CD4-positive, alpha-beta T cell treated with Interleukin-12 subunit alpha and Interleukin-12 subunit beta, for 1 hour (primary cell): Measurements from ENCODE around the gene KLHL17.
"Not testable (repeated sequence)": the region's sequence is repeated elsewhere in the genome, so short reads cannot be mapped to it uniquely, and the experiment has no call there.

Experiments used
- DNase-seq: peaks from one replicate; pipeline ENCODE4 v3.0.0-alpha.2; 2020

KLHL17 gene

GRCh38 chr1:982765-983436 lies 22.5 kb downstream of the KLHL17 start:
- DNase-seq: no peak

- DNase-seq: peak; percentile 64
Measured at GRCh38 chr1:983798-984475, 23.6 kb downstream of the KLHL17 start.

GRCh38 chr1:984476-984814 lies 24.1 kb downstream of the KLHL17 start:
- no peak for DNase-seq

DNA sequence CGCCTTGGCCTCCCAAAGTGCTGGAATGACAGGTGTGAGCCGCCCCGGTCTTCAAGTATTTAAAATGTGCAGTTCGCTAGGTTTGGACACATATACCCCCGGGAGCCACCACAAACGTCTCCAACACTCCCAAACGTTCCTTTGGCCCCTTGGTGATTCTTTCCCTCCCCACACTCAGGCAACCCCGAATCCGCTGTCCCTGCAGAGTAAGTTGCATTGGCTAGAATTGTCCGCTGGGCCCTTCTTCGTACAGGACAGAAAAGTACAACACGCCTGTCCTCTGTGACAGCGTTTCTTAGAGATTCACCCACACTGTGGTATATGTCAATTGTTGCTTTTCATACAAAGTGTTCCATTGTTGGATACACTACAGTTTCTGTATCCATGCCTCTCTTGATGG lies 24.7 kb downstream of the KLHL17 start:
- no peak for DNase-seq

DNA sequence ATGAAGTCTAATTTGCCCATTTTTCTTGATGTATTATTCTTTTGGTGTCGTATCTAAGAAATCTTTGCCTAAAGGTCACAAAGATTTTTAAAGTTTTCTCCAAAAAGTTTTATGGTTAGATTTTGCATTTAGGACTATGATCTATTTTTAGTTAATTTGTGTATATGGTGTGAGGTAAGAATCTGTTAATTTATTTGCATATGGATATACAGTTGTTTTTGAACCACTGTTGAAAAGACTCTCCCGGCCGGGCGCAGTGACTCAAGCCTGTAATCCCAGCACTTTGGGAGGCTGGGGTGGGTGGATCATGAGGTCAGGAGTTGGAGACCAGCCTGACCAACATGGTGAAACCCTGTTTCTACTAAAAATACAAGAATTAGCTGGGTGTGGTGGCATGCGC lies 27.7 kb downstream of the KLHL17 start:
- DNase-seq: not testable (repeated sequence)

DNA sequence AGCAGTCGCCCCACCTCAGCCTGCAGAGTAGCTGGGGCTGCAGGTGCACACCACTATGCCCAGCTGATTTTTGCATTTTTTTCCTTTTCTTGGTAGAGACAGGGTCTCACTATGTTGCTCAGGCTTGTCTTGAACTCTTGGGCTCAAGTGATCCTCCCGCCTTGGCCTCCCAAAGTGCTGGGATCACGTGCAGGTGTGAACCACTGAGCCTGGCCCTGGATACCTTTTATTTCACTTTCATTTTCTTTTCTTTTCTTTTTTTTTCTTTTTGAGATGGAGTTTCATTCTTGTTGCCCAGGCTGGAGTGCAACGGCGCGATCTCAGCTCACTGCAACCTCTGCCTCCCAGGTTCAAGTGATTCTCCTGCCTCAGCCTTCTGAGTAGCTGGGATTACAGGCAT lies 30.9 kb downstream of the KLHL17 start:
- not testable (repeated sequence) for DNase-seq

GRCh38 chr1:991895-992294 lies 31.5 kb downstream of the KLHL17 start:
- DNase-seq: no peak

DNA sequence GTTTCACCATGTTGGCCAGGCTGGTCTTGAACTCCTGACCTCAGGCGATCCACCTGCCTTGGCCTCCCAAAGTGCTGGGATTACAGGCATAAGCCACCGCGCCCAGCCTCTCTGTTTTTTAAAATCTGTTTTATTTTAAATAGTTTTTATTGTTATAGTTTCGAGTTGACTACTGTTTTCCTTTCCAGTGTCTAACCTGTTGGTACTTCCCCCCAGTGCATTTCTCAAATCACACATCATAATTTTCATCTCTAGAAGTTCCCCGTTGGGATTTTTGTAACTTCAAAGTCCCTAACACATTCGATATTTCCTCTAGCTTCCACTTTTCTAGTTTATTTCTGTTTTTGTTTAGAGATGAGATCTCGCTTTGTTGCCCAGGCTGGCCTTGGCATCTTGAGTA lies 32.0 kb downstream of the KLHL17 start:
- no peak for DNase-seq

GRCh38 chr1:993379-993995 lies 33.1 kb downstream of the KLHL17 start:
- DNase-seq: no peak

GRCh38 chr1:994546-994945 lies 34.2 kb downstream of the KLHL17 start:
- not testable (repeated sequence) for DNase-seq

DNA sequence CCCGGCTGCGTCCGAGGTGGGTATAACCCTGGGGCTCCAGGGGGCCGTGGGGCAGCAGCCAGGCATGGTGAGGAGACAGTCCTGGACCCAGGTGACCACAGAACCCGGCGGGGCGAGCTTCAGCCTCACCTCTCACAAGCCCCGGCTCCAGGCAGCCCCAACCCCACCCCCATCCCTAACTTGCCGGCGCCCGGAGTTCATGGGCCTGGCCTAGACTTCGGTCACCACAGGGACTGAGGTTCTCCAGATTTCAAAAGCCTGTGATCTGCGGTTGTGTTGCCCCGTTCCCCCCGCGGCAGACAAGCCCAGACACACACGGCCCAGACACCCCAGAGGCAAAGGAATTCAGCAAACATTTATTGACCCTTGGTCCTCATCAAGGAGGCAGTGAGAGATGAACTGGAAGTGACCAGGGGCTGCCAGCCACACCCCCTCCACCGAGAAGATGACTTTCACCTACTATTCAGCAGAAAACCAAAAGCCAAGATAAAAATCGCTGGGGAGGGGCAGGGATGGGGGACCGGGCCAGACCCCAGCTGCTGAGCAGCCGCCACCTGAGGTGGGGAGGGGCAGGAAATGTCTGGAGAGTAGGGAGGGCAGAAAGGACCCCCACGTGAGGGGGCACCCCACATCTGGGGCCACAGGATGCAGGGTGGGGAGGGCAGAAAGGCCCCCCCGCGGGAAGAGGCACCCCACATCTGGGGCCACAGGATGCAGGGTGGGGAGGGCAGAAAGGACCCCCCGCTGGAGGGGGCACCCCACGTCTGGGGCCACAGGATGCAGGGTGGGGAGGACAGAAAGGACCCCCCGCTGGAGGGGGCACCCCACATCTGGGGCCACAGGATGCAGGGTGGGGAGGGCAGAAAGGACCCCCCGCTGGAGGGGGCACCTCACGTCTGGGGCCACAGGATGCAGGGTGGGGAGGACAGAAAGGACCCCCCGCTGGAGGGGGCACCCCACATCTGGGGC lies 35.6 kb downstream of the KLHL17 start:
- DNase-seq: no peak

DNA sequence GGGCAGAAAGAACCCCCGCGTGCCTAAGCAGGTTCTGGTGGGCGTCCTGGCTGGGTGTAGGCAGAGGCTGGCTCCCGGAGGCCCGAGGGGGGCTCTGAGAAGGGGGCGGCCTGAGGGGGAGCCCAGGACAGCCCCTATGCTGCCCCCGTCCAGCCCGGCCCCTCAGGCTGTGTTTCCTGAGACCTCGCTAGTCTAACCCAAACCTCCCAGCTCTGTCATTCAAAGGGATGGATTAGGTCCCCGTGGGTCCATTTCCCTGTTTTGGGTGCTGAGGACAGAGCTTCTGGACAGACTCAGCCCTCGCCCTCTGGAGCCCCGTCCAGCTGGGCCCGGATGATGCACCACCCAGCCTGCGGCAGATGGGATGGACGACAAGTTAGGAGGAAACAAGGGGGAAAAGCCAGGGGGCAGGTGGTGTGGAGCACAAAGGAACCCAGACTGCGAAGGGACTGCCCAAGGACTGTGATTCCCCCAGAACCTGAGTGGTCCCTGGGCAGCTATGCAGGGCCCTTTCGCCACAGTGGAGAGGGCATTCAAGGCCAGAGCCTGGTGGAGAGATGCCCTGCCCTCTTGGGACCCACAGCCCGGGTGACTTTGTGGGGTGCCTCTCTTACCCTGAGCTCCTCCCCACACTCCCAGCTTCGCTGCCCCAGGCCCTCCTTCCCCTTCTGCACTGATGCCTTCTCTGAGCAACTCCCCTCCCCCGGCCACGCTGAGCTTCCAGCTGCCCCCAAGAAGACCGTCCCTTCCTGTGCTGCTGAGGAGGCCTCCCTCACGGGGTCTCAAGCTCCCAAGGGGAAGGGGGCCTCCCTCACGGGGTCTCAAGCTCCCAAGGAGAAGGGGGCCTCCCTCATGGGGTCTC lies 36.7 kb downstream of the KLHL17 start:
- no peak for DNase-seq

DNA sequence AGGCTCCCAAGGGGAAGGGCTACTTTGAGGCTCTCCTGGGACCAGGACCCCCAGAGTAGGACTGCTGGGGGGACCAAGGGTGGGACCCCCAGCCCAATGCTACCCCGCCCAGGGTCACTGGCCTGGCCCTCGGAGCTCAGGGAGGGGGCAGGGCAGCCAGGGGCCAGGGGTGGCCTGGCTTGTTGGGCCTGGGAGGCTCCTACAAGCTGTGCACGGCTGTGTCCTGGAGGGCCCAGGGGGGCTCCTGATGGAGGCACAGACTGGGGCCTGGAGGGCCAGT lies 37.3 kb downstream of the KLHL17 start:
- DNase-seq: no peak

DNA sequence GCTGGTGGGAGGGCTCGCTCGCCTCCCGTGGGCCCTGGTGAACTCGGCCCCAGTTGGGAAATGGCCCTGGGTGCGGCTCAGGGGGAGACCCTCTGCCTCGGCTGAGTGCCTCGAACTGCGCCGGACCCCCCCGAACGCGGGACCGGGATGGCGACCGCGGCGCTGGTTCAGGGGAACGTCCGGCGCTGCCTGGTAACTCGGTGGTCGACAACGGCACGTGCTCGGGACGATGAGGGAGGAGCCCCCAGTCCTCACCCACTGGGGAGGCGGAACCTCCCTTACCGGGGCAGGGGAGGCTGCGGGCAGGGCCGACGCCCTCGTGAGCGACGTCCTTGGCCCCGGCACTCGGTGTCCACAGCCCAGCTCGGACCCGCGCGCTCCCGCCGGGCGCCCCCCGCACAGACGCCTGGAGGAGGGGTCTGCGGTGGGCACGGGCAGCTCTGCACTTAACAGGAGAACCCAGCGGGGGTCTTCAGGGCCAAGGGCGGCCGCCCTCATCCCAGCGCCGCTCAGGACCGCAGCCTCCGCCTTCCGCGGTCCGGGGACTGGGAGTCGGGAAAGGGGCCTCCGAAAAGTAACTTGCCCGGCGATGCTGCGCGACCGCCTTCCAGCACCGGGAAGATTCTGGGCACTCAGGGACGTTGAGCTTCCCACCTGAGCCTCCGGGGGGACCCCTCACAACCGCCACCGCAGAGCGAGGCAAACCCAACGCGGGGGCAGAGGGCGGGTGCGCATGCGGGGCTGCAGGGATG lies 37.8 kb downstream of the KLHL17 start:
- no peak for DNase-seq

DNA sequence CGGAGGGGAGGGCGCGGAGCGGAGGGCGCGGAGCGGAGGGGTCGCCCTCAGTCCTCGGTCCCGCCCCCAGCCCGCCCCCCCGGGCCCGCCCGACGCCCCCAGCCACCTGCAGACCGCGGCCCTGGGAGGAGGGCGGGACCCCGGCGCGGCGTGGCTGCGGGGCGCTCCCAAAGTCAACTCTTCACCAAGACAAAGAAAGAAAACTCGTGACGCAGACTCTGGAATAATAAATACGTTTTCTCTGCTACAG lies 38.3 kb downstream of the KLHL17 start:
- no peak for DNase-seq

- peak; percentile 44 for DNase-seq
Measured at GRCh38 chr1:998995-999724, 38.8 kb downstream of the KLHL17 start.

- DNase-seq: peak; percentile 70
Measured at GRCh38 chr1:999725-1000356, 39.5 kb downstream of the KLHL17 start, which contains the start of gene HES4. TSS of gene HES4 (minus strand) at chr1:1000097. CDS start at chr1:999973, 124 bp downstream.

DNA sequence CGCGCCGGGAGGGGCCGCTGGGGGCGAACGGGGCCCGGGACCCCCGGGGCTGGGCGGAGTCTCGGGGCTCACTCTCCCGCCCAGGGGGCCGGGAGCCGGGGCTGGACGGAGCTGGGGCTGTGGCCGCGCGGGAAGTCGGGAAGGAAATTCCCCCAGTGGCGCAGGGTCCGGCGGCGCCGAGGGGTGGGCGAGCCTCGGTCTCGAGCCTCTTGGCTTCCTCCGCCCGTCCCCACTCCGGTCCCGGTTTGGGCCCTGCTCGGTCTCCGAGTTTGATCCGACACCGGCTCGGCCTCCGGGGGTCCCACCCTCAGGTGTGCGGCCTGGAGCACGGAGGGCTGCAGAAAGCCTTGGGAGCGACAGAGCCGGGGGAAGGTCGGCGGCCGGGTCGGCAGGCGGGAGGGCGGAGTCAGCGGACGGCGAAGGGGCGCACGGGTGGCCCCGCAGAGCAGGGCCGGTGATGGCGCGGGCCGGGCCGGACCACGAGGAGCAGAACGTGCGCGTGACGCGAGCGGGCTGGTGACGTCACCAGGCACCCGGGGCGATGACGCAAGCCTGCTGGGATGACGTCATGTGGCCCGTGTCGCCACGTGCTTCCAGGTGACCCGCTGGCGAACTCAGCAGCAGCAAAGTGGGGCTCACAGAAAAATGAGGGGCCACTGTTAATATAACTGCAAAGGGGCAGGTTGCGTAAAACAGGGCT lies 40.1 kb downstream of the KLHL17 start:
- DNase-seq: peak; percentile 74

- DNase-seq: no peak
Measured at GRCh38 chr1:1001057-1001783, 40.8 kb downstream of the KLHL17 start.
